IMR-90 (cell line): ENCODE measurements around the gene OR7A5.

Experiments used
- BHLHE40 ChIP-seq: fragments of 150-350 bp; IDR thresholded peaks from 2 replicates; pipeline ENCODE4 v1.6.1; 2016; ENCODE audit warnings: mild to moderate bottlenecking, low read depth, low read length
- CEBPB ChIP-seq: IDR thresholded peaks from 2 replicates; pipeline ENCODE4 v1.6.1; 2012; ENCODE audit warnings: low read depth, low read length, improper control_type of control experiment
- CHD1 ChIP-seq: IDR thresholded peaks from 2 replicates; pipeline ENCODE4 v1.6.1; 2012; ENCODE audit warnings: low read depth, low read length, improper control_type of control experiment
- CTCF ChIP-seq: conservative IDR thresholded peaks from 2 replicates; pipeline ENCODE4 v1.5.1; 2012; ENCODE audit warnings: mild to moderate bottlenecking, low read depth, low read length, improper control_type of control experiment
- ELK1 ChIP-seq: fragments of 150-350 bp; IDR thresholded peaks from 2 replicates; pipeline ENCODE4 v1.6.1; 2016; ENCODE audit warnings: low read depth, mild to moderate bottlenecking, low read length, moderate library complexity, borderline replicate concordance
- MXI1 ChIP-seq: IDR thresholded peaks from 2 replicates; pipeline ENCODE4 v1.6.1; 2012; ENCODE audit warnings: low read depth, mild to moderate bottlenecking, low read length, moderate library complexity, borderline replicate concordance
- POLR2A ChIP-seq: IDR thresholded peaks from 2 replicates; pipeline ENCODE4 v1.6.1; 2012; ENCODE audit warnings: mild to moderate bottlenecking, low read depth, low read length
- RAD21 ChIP-seq: IDR thresholded peaks from 2 replicates; pipeline ENCODE4 v1.6.1; 2012; ENCODE audit warnings: low read length, improper control_type of control experiment
- RCOR1 ChIP-seq: IDR thresholded peaks from 2 replicates; pipeline ENCODE4 v1.6.1; 2012; ENCODE audit warnings: mild to moderate bottlenecking, low read length, improper control_type of control experiment; ENCODE audit not compliant: insufficient replicate concordance
- SMC3 ChIP-seq: fragments of 150-350 bp; IDR thresholded peaks from 2 replicates; pipeline ENCODE4 v1.6.1; 2016; ENCODE audit warnings: low read depth, mild to moderate bottlenecking, antibody characterized with exemption, low read length, moderate library complexity
- USF2 ChIP-seq: fragments of 150-350 bp; IDR thresholded peaks from 2 replicates; pipeline ENCODE4 v1.6.1; 2017; ENCODE audit warnings: mild to moderate bottlenecking, antibody characterized with exemption, low read length, low read depth

- TF ChIP-seq CTCF = no peak
- no peak for TF ChIP-seq POLR2A
- TF ChIP-seq RAD21 = no peak
- no peak for TF ChIP-seq SMC3
- TF ChIP-seq ELK1 = no peak
- no peak for TF ChIP-seq BHLHE40
- TF ChIP-seq CEBPB = no peak
- TF ChIP-seq USF2 = no peak
- TF ChIP-seq MXI1 = no peak
- TF ChIP-seq CHD1 = no peak
- TF ChIP-seq RCOR1 = no peak
Observed at GRCh38 chr19:14840206-14840605, 5.2 kb upstream of the OR7A5 start.
